OCI-LY3 (cell line): ENCODE measurements around the gene STK17A.

Experiments
- CTCF ChIP-seq: fragments of 200-600, 300-600 bp; sonication (generic); IDR thresholded peaks from 2 replicates; pipeline ENCODE4 v1.5.1; 2014; ENCODE audit warnings: antibody characterized with exemption, low read length, low read depth
- EZH2phosphoT487 ChIP-seq: fragments of 200-600 bp; shearing (Covaris generic); IDR thresholded peaks from 2 replicates; pipeline ENCODE4 v1.6.1; 2018; ENCODE audit warnings: antibody characterized with exemption, mixed run types, low read depth

GRCh38 chr7:43536773-43537172, 46.1 kb upstream of the STK17A start:
- no peak for TF ChIP-seq CTCF
- no peak for TF ChIP-seq EZH2phosphoT487
